Activated T-cell treated with anti-CD3 and anti-CD28 coated beads, Interleukin-2, amount 50 U/mL, for 72 hours (primary cell): ENCODE measurements around the gene KIAA0232. TPM values are rescaled to one million over a fixed set of nuclear protein-coding genes. Genes with fewer than 3 reads are reported as not detected.
"Not testable (repeated sequence)": the region's sequence is repeated elsewhere in the genome, so short reads cannot be mapped to it uniquely, and the experiment has no call there.

ENCODE experiments used
- ATAC-seq, 2 donors: fragments of 150-1000 bp; cut with Tn5 transposase; replicated peaks in 1 of 2; 2 replicates each; pipeline ENCODE4 v1.10.0; 2021; ENCODE audit warnings: moderate library complexity in 2 of 2, mild to moderate bottlenecking in 1 of 2
- DNase-seq, 2 donors: peaks; one replicate each; pipeline ENCODE4 v3.0.0; 2021 to 2022; ENCODE audit warnings: mixed read lengths in 1 of 2
- H3K27ac Mint-ChIP-seq: one replicate; pipeline ENCODE4 v1.8.0; 2022; ENCODE audit warnings: mild to moderate bottlenecking, moderate library complexity, mixed read lengths
- H3K27me3 Mint-ChIP-seq: one replicate; pipeline ENCODE4 v1.8.0; 2022; ENCODE audit warnings: low read depth, mixed read lengths
- H3K36me3 Mint-ChIP-seq, 2 donors: one replicate each; pipeline ENCODE4 v1.8.0; 2022; ENCODE audit warnings: mixed read lengths in 2 of 2, mild to moderate bottlenecking in 1 of 2; ENCODE audit not compliant: insufficient read depth in 2 of 2
- H3K4me1 Mint-ChIP-seq: one replicate; pipeline ENCODE4 v1.8.0; 2022; ENCODE audit warnings: low read depth, mixed read lengths
- H3K4me3 Mint-ChIP-seq, 2 donors: one replicate each; pipeline ENCODE4 v1.8.0; 2022; ENCODE audit warnings: mild to moderate bottlenecking in 2 of 2, mixed read lengths in 2 of 2, moderate library complexity in 2 of 2
- H3K9me3 Mint-ChIP-seq, 2 donors: one replicate each; pipeline ENCODE4 v1.8.0; 2022; ENCODE audit warnings: mixed read lengths in 2 of 2
- total RNA-seq, 2 donors: library from RNA; stranded (reverse); gene quantifications; one replicate each; pipeline ENCODE4 v1.2.3, GENCODE V29; 2022

Gene KIAA0232
- total RNA-seq, 2 donors from 2014 or later: 16.8 to 19.5 TPM

GRCh38 chr4:6829086-6829485 lies 46.6 kb downstream of the KIAA0232 start:
- Mint-ChIP-seq H3K27me3 (no peaks in the 10 kb centered on the region), H3K27ac (no peak overlapping the region), H3K4me1 (peaks cover 25% of the 10 kb centered on the region), H3K9me3 (no peaks in the 10 kb centered on the region), H3K4me3 (no peak overlapping the region), H3K36me3 (peaks cover 2 to 23% of the 10 kb centered on the region in 2 donors)
- no peak for DNase-seq
- ATAC-seq: no peak

GRCh38 chr4:6834867-6835266 lies 52.3 kb downstream of the KIAA0232 start:
- ATAC-seq: no peak
- no peaks in the 10 kb centered on the region for H3K27me3 Mint-ChIP-seq
- peaks cover 5% of the 10 kb centered on the region for H3K4me1 Mint-ChIP-seq
- peaks cover 2 to 3% of the 10 kb centered on the region in 2 donors for H3K9me3 Mint-ChIP-seq
- H3K4me3 Mint-ChIP-seq: no peak overlapping the region
- peaks cover 7 to 14% of the 10 kb centered on the region in 2 donors for H3K36me3 Mint-ChIP-seq
- DNase-seq: no peak
- no peak overlapping the region for H3K27ac Mint-ChIP-seq

GRCh38 chr4:6835616-6836015 lies 53.1 kb downstream of the KIAA0232 start:
- not testable (repeated sequence) for H3K4me3 Mint-ChIP-seq, H3K4me1 Mint-ChIP-seq, H3K27me3 Mint-ChIP-seq, DNase-seq, ATAC-seq, H3K27ac Mint-ChIP-seq, H3K9me3 Mint-ChIP-seq
- peaks cover 7 to 14% of the 10 kb centered on the region in 2 donors for H3K36me3 Mint-ChIP-seq

GRCh38 chr4:6837106-6837505 lies 54.6 kb downstream of the KIAA0232 start:
- H3K4me1 Mint-ChIP-seq, DNase-seq, ATAC-seq, H3K9me3 Mint-ChIP-seq, H3K4me3 Mint-ChIP-seq, H3K27me3 Mint-ChIP-seq, H3K27ac Mint-ChIP-seq: not testable (repeated sequence)
- H3K36me3 Mint-ChIP-seq: peaks cover 7 to 11% of the 10 kb centered on the region in 2 donors

GRCh38 chr4:6839579-6839978 lies 57.1 kb downstream of the KIAA0232 start:
- no peaks in the 10 kb centered on the region for H3K4me1 Mint-ChIP-seq
- no peaks in the 10 kb centered on the region for H3K27me3 Mint-ChIP-seq
- no peak overlapping the region for H3K27ac Mint-ChIP-seq
- no peak for ATAC-seq
- peaks cover 2 to 3% of the 10 kb centered on the region in 2 donors for H3K9me3 Mint-ChIP-seq
- peaks cover 7 to 15% of the 10 kb centered on the region in 2 donors for H3K36me3 Mint-ChIP-seq
- H3K4me3 Mint-ChIP-seq: no peak overlapping the region
- DNase-seq: no peak

- Mint-ChIP-seq H3K9me3 (peaks cover 2 to 3% of the 10 kb centered on the region in 2 donors), H3K36me3 (peaks cover 4 to 15% of the 10 kb centered on the region in 2 donors), H3K4me1 (no peaks in the 10 kb centered on the region), H3K27me3 (no peaks in the 10 kb centered on the region), H3K4me3 (no peak overlapping the region), H3K27ac (no peak overlapping the region)
- no peak for DNase-seq
- ATAC-seq: no peak
Observed at GRCh38 chr4:6840062-6840976, 57.8 kb downstream of the KIAA0232 start.

GRCh38 chr4:6845027-6845426 lies 62.5 kb downstream of the KIAA0232 start:
- no peaks in the 10 kb centered on the region for H3K27me3 Mint-ChIP-seq
- DNase-seq (no peak), ATAC-seq (no peak)
- H3K9me3 Mint-ChIP-seq: no peaks in the 10 kb centered on the region
- H3K4me1 Mint-ChIP-seq: no peaks in the 10 kb centered on the region
- peaks cover 3 to 25% of the 10 kb centered on the region in 2 donors for H3K36me3 Mint-ChIP-seq
- H3K27ac Mint-ChIP-seq: no peak overlapping the region
- no peak overlapping the region for H3K4me3 Mint-ChIP-seq

- Mint-ChIP-seq H3K27me3 (no peaks in the 10 kb centered on the region), H3K9me3 (no peaks in the 10 kb centered on the region), H3K36me3 (peaks cover 3 to 27% of the 10 kb centered on the region in 2 donors), H3K4me3 (no peak overlapping the region), H3K27ac (no peak overlapping the region), H3K4me1 (no peaks in the 10 kb centered on the region)
- DNase-seq (no peak), ATAC-seq (no peak)
Observed at GRCh38 chr4:6845574-6845973, 63.0 kb downstream of the KIAA0232 start.

GRCh38 chr4:6847178-6847577 lies 64.7 kb downstream of the KIAA0232 start:
- Mint-ChIP-seq H3K4me3 (no peak overlapping the region), H3K27ac (no peak overlapping the region), H3K9me3 (no peaks in the 10 kb centered on the region), H3K4me1 (no peaks in the 10 kb centered on the region), H3K36me3 (peaks cover 7 to 38% of the 10 kb centered on the region in 2 donors), H3K27me3 (no peaks in the 10 kb centered on the region)
- DNase-seq (no peak), ATAC-seq (no peak)

GRCh38 chr4:6848717-6849305 lies 66.3 kb downstream of the KIAA0232 start:
- Mint-ChIP-seq H3K27me3 (no peaks in the 10 kb centered on the region), H3K9me3 (peaks cover 1 to 4% of the 10 kb centered on the region in 2 donors), H3K27ac (no peak overlapping the region), H3K36me3 (peaks cover 13 to 52% of the 10 kb centered on the region in 2 donors), H3K4me1 (peaks cover 3% of the 10 kb centered on the region), H3K4me3 (no peak overlapping the region)
- no peak for DNase-seq
- no peak for ATAC-seq

- peaks cover 13 to 47% of the 10 kb centered on the region in 2 donors for H3K36me3 Mint-ChIP-seq
- peaks cover 1 to 4% of the 10 kb centered on the region in 2 donors for H3K9me3 Mint-ChIP-seq
- peaks cover 5% of the 10 kb centered on the region for H3K4me1 Mint-ChIP-seq
- no peak overlapping the region for H3K27ac Mint-ChIP-seq
- no peak for ATAC-seq
- no peak for DNase-seq
- H3K27me3 Mint-ChIP-seq: no peaks in the 10 kb centered on the region
- H3K4me3 Mint-ChIP-seq: no peak overlapping the region
Observed at GRCh38 chr4:6849691-6850090, 67.2 kb downstream of the KIAA0232 start.

- DNase-seq (no peak), ATAC-seq (no peak)
- Mint-ChIP-seq H3K4me3 (no peak overlapping the region), H3K27me3 (no peaks in the 10 kb centered on the region), H3K27ac (no peak overlapping the region), H3K36me3 (peaks cover 13 to 44% of the 10 kb centered on the region in 2 donors), H3K9me3 (peaks cover 1 to 4% of the 10 kb centered on the region in 2 donors), H3K4me1 (peaks cover 14% of the 10 kb centered on the region)
Observed at GRCh38 chr4:6851431-6851830, 68.9 kb downstream of the KIAA0232 start.

- peaks cover 1 to 4% of the 10 kb centered on the region in 2 donors for H3K9me3 Mint-ChIP-seq
- no peak overlapping the region for H3K27ac Mint-ChIP-seq
- H3K4me3 Mint-ChIP-seq: no peak overlapping the region
- H3K36me3 Mint-ChIP-seq: peaks cover 13 to 44% of the 10 kb centered on the region in 2 donors
- ATAC-seq (no peak), DNase-seq (no peak)
- H3K27me3 Mint-ChIP-seq: no peaks in the 10 kb centered on the region
- H3K4me1 Mint-ChIP-seq: peaks cover 16% of the 10 kb centered on the region
Observed at GRCh38 chr4:6851962-6852361, 69.4 kb downstream of the KIAA0232 start.
